D721Med (cell line): ENCODE data around the gene PTGER2.

ENCODE experiments used
- DNase-seq: peaks from one replicate; pipeline ENCODE4 v3.0.0; 2011; ENCODE audit warnings: low spot score; ENCODE audit not compliant: insufficient read length
- FAIRE-seq: peaks from 2 replicates; lab custom pipeline; 2011; peaks lifted over from hg19 to GRCh38; lab: Jason Lieb, UNC
- TF ChIP-seq, protein P1 (sequence below): IDR thresholded peaks from 2 replicates; pipeline ENCODE4 v1.5.1; 2012; ENCODE audit warnings: mild to moderate bottlenecking, control low read depth; ENCODE audit not compliant: insufficient read depth; ENCODE audit errors: missing control alignments

PTGER2 gene, protein sequence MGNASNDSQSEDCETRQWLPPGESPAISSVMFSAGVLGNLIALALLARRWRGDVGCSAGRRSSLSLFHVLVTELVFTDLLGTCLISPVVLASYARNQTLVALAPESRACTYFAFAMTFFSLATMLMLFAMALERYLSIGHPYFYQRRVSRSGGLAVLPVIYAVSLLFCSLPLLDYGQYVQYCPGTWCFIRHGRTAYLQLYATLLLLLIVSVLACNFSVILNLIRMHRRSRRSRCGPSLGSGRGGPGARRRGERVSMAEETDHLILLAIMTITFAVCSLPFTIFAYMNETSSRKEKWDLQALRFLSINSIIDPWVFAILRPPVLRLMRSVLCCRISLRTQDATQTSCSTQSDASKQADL

DNA sequence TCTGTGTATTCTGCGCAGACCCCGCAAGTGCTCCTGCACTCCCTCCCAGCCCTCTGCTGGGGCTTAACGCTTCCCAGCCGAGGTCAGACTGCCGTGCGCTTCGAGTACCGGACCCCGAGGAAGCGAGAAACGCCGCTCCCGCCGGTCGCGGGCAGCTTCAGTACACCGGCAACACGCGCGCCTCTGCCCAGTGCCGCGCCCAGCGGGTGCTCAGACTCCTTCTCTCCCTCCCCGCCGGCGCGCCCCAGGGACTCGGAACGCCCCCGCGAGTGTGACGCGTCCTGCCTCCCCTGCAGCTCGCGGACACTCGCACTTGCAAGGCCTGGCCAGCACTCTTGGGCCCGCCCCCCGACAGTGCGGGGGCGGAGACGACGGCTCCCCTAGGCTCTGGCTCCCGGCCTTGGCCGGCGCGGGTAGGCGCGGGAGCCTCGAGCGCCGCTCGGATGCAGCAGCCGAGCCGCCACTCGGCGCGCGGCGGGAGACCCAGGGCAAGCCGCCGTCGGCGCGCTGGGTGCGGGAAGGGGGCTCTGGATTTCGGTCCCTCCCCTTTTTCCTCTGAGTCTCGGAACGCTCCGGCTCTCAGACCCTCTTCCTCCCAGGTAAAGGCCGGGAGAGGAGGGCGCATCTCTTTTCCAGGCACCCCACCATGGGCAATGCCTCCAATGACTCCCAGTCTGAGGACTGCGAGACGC lies at the start of gene PTGER2:
TSS of gene PTGER2 (plus strand) at position 410 of the 692 bp plus-strand sequence. CDS start at position 647, 237 bp downstream.
- TF ChIP-seq, protein P1, sequence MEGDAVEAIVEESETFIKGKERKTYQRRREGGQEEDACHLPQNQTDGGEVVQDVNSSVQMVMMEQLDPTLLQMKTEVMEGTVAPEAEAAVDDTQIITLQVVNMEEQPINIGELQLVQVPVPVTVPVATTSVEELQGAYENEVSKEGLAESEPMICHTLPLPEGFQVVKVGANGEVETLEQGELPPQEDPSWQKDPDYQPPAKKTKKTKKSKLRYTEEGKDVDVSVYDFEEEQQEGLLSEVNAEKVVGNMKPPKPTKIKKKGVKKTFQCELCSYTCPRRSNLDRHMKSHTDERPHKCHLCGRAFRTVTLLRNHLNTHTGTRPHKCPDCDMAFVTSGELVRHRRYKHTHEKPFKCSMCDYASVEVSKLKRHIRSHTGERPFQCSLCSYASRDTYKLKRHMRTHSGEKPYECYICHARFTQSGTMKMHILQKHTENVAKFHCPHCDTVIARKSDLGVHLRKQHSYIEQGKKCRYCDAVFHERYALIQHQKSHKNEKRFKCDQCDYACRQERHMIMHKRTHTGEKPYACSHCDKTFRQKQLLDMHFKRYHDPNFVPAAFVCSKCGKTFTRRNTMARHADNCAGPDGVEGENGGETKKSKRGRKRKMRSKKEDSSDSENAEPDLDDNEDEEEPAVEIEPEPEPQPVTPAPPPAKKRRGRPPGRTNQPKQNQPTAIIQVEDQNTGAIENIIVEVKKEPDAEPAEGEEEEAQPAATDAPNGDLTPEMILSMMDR: no peak
- peak; percentile 48 for DNase-seq
- no peak for FAIRE-seq

DNA sequence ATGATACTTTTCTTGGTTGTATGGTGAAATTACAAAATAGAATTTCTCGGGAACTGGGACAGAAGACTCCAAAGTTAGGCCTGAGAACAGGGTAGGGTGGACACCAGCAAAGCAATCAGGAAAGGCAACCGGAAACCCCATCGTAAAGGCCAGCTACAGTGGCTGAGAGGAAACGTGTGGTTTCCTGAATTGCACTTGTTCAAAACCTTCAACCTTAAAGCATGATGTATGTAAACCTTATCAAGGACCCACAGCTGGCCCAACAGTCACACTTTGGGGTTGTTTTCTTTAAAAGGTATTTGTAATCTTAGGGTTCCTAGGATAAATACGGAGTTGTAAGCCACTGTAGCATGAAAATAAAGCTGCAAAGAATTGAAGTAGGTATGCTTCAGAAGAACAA lies 48.9 kb upstream of the PTGER2 start:
- no peak for DNase-seq
- FAIRE-seq: no peak
- TF ChIP-seq, protein P1: no peak

DNA sequence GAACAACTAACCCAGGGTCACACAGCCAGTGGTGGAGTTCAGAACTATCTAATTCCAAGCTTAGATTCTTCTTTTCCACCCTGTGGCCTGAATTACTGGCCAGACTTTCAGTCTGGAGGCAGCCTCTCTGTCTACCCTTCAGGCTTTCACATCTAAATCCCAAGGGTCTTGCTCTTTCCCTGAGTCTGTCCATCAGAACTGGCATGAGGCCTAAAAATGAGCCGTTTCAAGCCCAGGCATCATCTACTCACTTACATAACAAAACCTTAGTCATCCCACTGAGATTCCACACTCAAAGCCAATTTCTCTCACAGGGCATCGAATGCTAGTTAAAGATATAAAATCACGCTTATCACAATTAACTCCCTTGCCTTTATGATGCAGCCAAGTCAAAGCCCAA lies 47.9 kb upstream of the PTGER2 start:
- no peak for FAIRE-seq
- TF ChIP-seq, protein P1: no peak
- no peak for DNase-seq

DNA sequence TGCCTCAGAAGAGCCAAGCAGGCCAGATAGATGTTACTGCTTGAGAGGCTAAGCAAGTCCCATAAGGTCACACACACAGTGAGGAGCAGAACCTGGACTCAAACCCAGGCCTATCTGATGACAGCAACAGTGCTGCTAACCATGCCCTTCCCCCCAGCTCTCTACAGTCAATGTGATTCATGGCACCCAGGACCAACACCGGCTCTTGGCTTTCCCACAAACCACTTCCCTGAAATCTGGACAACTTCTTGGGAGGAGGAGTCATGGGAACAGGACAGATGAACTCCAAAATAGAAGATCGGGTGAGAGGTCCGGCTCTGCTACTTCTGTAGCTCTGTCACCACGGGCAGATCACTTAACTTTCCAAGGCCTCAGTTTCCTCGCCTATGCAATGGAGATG lies 47.3 kb upstream of the PTGER2 start:
- DNase-seq (no peak), FAIRE-seq (no peak)
- TF ChIP-seq, protein P1: no peak

DNA sequence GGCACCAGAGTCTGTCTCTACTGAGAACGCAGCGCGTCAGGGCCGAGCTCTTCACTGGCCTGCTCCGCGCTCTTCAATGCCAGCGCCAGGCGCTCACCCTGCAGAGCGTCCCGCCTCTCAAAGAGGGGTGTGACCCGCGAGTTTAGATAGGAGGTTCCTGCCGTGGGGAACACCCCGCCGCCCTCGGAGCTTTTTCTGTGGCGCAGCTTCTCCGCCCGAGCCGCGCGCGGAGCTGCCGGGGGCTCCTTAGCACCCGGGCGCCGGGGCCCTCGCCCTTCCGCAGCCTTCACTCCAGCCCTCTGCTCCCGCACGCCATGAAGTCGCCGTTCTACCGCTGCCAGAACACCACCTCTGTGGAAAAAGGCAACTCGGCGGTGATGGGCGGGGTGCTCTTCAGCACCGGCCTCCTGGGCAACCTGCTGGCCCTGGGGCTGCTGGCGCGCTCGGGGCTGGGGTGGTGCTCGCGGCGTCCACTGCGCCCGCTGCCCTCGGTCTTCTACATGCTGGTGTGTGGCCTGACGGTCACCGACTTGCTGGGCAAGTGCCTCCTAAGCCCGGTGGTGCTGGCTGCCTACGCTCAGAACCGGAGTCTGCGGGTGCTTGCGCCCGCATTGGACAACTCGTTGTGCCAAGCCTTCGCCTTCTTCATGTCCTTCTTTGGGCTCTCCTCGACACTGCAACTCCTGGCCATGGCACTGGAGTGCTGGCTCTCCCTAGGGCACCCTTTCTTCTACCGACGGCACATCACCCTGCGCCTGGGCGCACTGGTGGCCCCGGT lies 46.4 kb upstream of the PTGER2 start, which contains the start of gene PTGDR:
TSS of gene PTGDR (plus strand) at position 198 of the 778 bp plus-strand sequence. CDS start at position 315, 117 bp downstream.
- TF ChIP-seq, protein P1: no peak
- DNase-seq (no peak), FAIRE-seq (no peak)

DNA sequence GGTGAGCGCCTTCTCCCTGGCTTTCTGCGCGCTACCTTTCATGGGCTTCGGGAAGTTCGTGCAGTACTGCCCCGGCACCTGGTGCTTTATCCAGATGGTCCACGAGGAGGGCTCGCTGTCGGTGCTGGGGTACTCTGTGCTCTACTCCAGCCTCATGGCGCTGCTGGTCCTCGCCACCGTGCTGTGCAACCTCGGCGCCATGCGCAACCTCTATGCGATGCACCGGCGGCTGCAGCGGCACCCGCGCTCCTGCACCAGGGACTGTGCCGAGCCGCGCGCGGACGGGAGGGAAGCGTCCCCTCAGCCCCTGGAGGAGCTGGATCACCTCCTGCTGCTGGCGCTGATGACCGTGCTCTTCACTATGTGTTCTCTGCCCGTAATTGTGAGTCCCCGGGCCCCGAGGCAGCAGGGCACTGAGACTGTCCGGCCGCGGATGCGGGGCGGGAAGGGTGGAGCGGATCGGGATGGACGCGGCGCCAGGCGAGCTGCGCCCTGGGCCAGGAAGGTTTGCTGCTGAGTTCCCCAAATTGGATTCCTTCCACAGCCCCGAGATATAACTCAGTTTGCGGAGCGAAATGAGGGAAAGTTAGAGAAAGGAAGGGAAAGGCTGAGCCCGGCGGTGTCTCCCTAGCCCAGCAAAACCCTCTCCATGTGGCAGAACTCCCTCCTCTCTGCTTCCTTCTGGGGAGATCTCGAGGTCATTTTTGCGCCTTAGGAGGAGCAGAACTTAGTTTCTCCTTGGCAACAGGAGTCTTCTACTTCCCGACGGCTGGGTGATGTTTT lies 45.6 kb upstream of the PTGER2 start:
- TF ChIP-seq, protein P1: no peak
- DNase-seq (peak; percentile 25), FAIRE-seq (no peak)
